Caco-2 (cell line): ENCODE measurements around the gene SETD3. TPM values are rescaled to one million over a fixed set of nuclear protein-coding genes. Genes with fewer than 3 reads are reported as not detected.

Experiments used
- BruUV-seq: library from RNA; stranded (reverse); fragments of 400-500 nt; replicated peaks from 2 replicates; lab custom pipeline; 2021; lab: Mats Ljungman, UMichigan
- CTCF ChIA-PET: fragments of 300-600 bp; sonication (Branson Sonifier 250); formaldehyde crosslinking; loops from one replicate; lab custom pipeline; 2022; ENCODE audit warnings: antibody characterized with exemption; lab: Charles Lee
- POLR2A ChIA-PET: fragments of 300-600 bp; sonication (Branson Sonifier 250); formaldehyde crosslinking; loops from one replicate; lab custom pipeline; 2022; ENCODE audit warnings: antibody characterized with exemption; lab: Charles Lee
- DNase-seq, 2 experiments: peaks; one replicate each; pipeline versions ENCODE4 v3.0.0 to v3.0.0-alpha.2; 2020 to 2022
- H3K27me3 ChIP-seq: replicated peaks from 2 replicates; pipeline ENCODE4 v1.6.0; 2011; ENCODE audit warnings: low read length; ENCODE audit not compliant: control insufficient read depth, insufficient read depth
- H3K36me3 ChIP-seq: 2 replicates; pipeline ENCODE4 v1.5.1; 2011; ENCODE audit warnings: low read length; ENCODE audit not compliant: control insufficient read depth, insufficient read depth
- H3K4me1 ChIP-seq: fragments of 250-450 bp; sonication (Bioruptor Pico); 2 replicates; pipeline ENCODE4 v1.5.1; 2020; ENCODE audit warnings: mild to moderate bottlenecking
- H3K4me3 ChIP-seq: 2 replicates; pipeline ENCODE4 v1.5.1; 2011; ENCODE audit warnings: low read depth, mild to moderate bottlenecking, control low read depth, low read length
- H3K9me3 ChIP-seq: fragments of 250-450 bp; sonication (Bioruptor Pico); 2 replicates; pipeline ENCODE4 v1.5.1; 2020; ENCODE audit warnings: mild to moderate bottlenecking, moderate library complexity
- H3K27ac Mint-ChIP-seq: one replicate; pipeline ENCODE4 v1.8.0; 2022; ENCODE audit warnings: mixed read lengths; ENCODE audit not compliant: unreplicated experiment
- H3K27me3 Mint-ChIP-seq: one replicate; pipeline ENCODE4 v1.8.0; 2022; ENCODE audit warnings: mixed read lengths; ENCODE audit not compliant: insufficient read depth, unreplicated experiment
- H3K36me3 Mint-ChIP-seq: one replicate; pipeline ENCODE4 v1.8.0; 2022; ENCODE audit warnings: mild to moderate bottlenecking, mixed read lengths; ENCODE audit not compliant: insufficient read depth, unreplicated experiment
- H3K4me1 Mint-ChIP-seq: one replicate; pipeline ENCODE4 v1.8.0; 2022; ENCODE audit warnings: low read depth, mixed read lengths; ENCODE audit not compliant: unreplicated experiment
- H3K4me3 Mint-ChIP-seq: one replicate; pipeline ENCODE4 v1.8.0; 2022; ENCODE audit warnings: mild to moderate bottlenecking, moderate library complexity, mixed read lengths; ENCODE audit not compliant: unreplicated experiment
- H3K9me3 Mint-ChIP-seq: one replicate; pipeline ENCODE4 v1.8.0; 2022; ENCODE audit warnings: mixed read lengths; ENCODE audit not compliant: unreplicated experiment
- intact Hi-C: fragments of 100-400 bp; cut with micrococcal nuclease; formaldehyde crosslinking; loops from one replicate; pipeline ENCODE4 v1.10.0; 2022; ENCODE audit not compliant: unreplicated experiment
- total RNA-seq: library from RNA; stranded (reverse); gene quantifications from 2 replicates; pipeline ENCODE4 v1.2.3, GENCODE V29; 2022
- TF ChIP-seq, protein P1 (sequence below), 2 experiments: fragments of 200-600 bp in 1 of 2; IDR thresholded peaks; 1 replicate in 1 of 2; 2 replicates in 1 of 2; pipeline versions ENCODE4 v1.5.1 to v1.8.0; 2011 to 2022; ENCODE audit warnings: antibody characterized with exemption in 1 of 2, control low read depth in 1 of 2, inconsistent platforms in 1 of 2, low read depth in 1 of 2, low read length in 1 of 2, mild to moderate bottlenecking in 1 of 2, moderate library complexity in 1 of 2; ENCODE audit not compliant: insufficient read depth in 1 of 2, severe bottlenecking in 1 of 2, unreplicated experiment in 1 of 2

Gene SETD3
- total RNA-seq, 1 experiment from 2014 or later, result 74.3 TPM

DNA sequence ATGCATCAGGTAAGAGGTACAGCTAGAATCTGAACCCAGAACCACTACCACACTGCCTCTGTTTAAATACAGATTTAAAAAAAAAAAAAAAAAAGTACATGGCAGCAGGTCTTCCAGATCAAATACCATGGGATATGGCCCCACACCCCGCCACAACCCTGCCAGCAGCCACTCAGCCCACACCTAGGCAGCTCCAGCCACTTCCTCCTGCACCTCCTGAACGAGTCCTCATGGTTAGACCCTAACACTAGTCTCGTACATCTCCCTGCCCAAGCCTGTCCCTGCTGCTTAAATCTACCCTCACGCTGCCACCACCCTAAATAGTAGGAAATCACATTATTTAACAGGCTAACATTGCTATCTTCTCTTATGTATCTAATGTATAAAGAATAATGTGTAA is 12.6 kb downstream of the SETD3 start:
- H3K27me3 ChIP-seq, result no peaks in the 10 kb centered on the region
- BruUV-seq, result no TSS peak
- peaks cover 2% of the 10 kb centered on the region; the same call in 1 of the 2 replicates for H3K4me1 ChIP-seq
- H3K27ac Mint-ChIP-seq, result no peak overlapping the region
- no peak overlapping the region for H3K4me3 ChIP-seq
- no peak overlapping the region for H3K4me3 Mint-ChIP-seq
- H3K4me1 Mint-ChIP-seq, result peaks cover 32% of the 10 kb centered on the region
- H3K36me3 ChIP-seq, result no peaks in the 10 kb centered on the region; the same call in 1 of the 2 replicates
- peaks cover 15% of the 10 kb centered on the region for H3K36me3 Mint-ChIP-seq
- ChIA-PET POLR2A (interaction anchor here (0.9 kb wide), 1 partner anchor 13 kb away, joined by 3 read pairs; the partner anchor contains the start of genes CCNK and SETD3), CTCF (no interaction called here)
- no peak for DNase-seq
- intact Hi-C loops, result no loop called here
- no peaks in the 10 kb centered on the region for H3K9me3 Mint-ChIP-seq
- no peaks in the 10 kb centered on the region for H3K9me3 ChIP-seq
- H3K27me3 Mint-ChIP-seq, result no peaks in the 10 kb centered on the region
- TF ChIP-seq, protein P1, sequence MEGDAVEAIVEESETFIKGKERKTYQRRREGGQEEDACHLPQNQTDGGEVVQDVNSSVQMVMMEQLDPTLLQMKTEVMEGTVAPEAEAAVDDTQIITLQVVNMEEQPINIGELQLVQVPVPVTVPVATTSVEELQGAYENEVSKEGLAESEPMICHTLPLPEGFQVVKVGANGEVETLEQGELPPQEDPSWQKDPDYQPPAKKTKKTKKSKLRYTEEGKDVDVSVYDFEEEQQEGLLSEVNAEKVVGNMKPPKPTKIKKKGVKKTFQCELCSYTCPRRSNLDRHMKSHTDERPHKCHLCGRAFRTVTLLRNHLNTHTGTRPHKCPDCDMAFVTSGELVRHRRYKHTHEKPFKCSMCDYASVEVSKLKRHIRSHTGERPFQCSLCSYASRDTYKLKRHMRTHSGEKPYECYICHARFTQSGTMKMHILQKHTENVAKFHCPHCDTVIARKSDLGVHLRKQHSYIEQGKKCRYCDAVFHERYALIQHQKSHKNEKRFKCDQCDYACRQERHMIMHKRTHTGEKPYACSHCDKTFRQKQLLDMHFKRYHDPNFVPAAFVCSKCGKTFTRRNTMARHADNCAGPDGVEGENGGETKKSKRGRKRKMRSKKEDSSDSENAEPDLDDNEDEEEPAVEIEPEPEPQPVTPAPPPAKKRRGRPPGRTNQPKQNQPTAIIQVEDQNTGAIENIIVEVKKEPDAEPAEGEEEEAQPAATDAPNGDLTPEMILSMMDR (IDR thresholded peaks at IDR 0.05; ENCODE audit: insufficient read depth in 1 of 2, low read depth in 1 of 2, low read length in 1 of 2, severe bottlenecking in 1 of 2, unreplicated experiment in 1 of 2), result no peak

DNA sequence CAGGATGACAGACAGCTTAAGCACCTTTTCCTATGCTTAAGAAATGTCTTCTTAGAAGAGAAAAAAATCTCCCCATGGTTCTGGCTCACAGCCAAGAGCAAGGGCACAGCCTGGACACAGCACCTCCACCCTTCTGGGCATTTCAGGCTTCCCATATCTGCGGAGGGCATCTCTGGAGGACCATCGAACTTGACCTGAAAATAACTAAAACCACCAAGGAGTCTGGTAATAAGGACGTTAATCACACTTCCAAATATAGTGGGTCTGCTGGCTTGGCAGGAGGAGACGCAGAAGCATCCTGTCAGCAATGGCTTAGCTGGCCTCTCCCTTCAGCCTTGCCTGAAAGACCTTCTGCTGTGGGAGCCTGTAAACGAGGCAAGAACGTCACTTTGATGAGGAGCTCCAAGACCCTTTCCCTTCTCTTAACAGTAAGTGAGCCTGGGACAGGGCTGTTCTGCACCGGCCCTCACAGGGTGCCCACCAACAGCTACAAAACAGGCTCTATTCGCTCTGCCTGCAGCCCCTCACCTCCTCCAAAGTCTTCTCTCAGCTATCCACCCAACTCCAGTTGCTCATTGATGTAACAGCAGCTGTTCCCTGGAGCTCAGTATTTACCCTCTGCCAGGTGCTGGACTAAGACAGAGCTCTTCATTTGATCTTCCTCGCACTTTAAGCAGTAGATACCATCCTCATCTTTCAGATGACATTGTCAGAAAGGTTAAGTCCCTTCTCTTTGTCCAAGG is 13.2 kb downstream of the SETD3 start:
- H3K27ac Mint-ChIP-seq, result no peak overlapping the region
- no peak overlapping the region for H3K4me3 ChIP-seq
- intact Hi-C loops, result no loop called here
- no peaks in the 10 kb centered on the region for H3K27me3 ChIP-seq
- H3K36me3 ChIP-seq, result no peaks in the 10 kb centered on the region; the same call in 1 of the 2 replicates
- H3K4me3 Mint-ChIP-seq, result no peak overlapping the region
- ChIA-PET CTCF (no interaction called here), POLR2A (interaction anchor here (0.9 kb wide), 1 partner anchor 13 kb away, joined by 3 read pairs; the partner anchor contains the start of genes CCNK and SETD3)
- BruUV-seq, result no TSS peak
- peaks cover 7% of the 10 kb centered on the region for H3K4me1 ChIP-seq
- peaks cover 35% of the 10 kb centered on the region for H3K4me1 Mint-ChIP-seq
- TF ChIP-seq, protein P1 (IDR thresholded peaks at IDR 0.05; ENCODE audit: insufficient read depth in 1 of 2, low read depth in 1 of 2, low read length in 1 of 2, severe bottlenecking in 1 of 2, unreplicated experiment in 1 of 2), result no peak
- no peak for DNase-seq
- H3K9me3 ChIP-seq, result no peaks in the 10 kb centered on the region
- peaks cover 20% of the 10 kb centered on the region for H3K36me3 Mint-ChIP-seq
- no peaks in the 10 kb centered on the region for H3K27me3 Mint-ChIP-seq
- no peaks in the 10 kb centered on the region for H3K9me3 Mint-ChIP-seq

DNA sequence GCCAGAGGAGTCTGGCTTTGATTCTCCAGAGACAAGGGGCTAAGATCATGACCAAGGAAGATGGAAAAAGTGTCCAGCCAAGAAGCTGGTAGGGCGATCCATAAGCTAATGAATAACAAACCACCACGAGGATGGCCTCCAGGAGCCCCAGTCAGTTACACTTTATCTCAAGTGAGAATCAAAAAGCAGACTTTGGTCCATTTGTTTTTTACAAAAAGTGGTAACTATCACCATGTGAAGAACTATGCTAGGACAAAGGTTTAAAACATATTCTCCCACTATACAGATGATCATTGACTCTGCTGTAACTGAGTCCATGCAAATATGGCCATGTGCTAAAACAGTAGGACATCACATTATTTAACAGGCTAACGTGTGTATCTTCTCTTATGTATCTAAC is 13.9 kb downstream of the SETD3 start:
- H3K27ac Mint-ChIP-seq, result peak overlapping the region; percentile 53
- Histone ChIP-seq H3K9me3 (no peaks in the 10 kb centered on the region), H3K27me3 (no peaks in the 10 kb centered on the region), H3K4me3 (no peak overlapping the region), H3K36me3 (no peaks in the 10 kb centered on the region; the same call in 1 of the 2 replicates), H3K4me1 (peaks cover 15% of the 10 kb centered on the region)
- peaks cover 26% of the 10 kb centered on the region for H3K36me3 Mint-ChIP-seq
- ChIA-PET POLR2A (no interaction called here), CTCF (no interaction called here)
- DNase-seq, result no peak
- intact Hi-C loops, result no loop called here
- peaks cover 43% of the 10 kb centered on the region for H3K4me1 Mint-ChIP-seq
- H3K27me3 Mint-ChIP-seq, result no peaks in the 10 kb centered on the region
- BruUV-seq, result no TSS peak
- no peaks in the 10 kb centered on the region for H3K9me3 Mint-ChIP-seq
- TF ChIP-seq, protein P1 (IDR thresholded peaks at IDR 0.05; ENCODE audit: insufficient read depth in 1 of 2, low read depth in 1 of 2, low read length in 1 of 2, severe bottlenecking in 1 of 2, unreplicated experiment in 1 of 2), result no peak
- H3K4me3 Mint-ChIP-seq, result no peak overlapping the region
